ENCODE data around the gene ADAMTS7. TPM values are rescaled to one million over a fixed set of nuclear protein-coding genes. Genes with fewer than 3 reads are reported as not detected.
"Not testable (repeated sequence)": the region's sequence is repeated elsewhere in the genome, so short reads cannot be mapped to it uniquely, and the experiment has no call there.

The ADAMTS7 gene
- total and polyA plus RNA-seq, 2 of the 13 experiments (the other 11 are each of a cell fraction or from before 2014, with no cell fraction given): 0.09 to 0.12 TPM

- H3K27ac ChIP-seq (ENCODE audit: extremely low read length, insufficient read depth, low read length); H3K4me3 ChIP-seq (replicated peaks in 1 of 3; ENCODE audit: insufficient read depth in 1 of 3, low read depth in 2 of 3, low read length in 3 of 3); H3K79me2 ChIP-seq (ENCODE audit: insufficient read depth, low read length); in situ Hi-C loops (cut with HindIII; ENCODE audit: extremely low pct_ligation_motif_present, low pct_unique_long_range_greater_than_20kb); H4K20me1 ChIP-seq (ENCODE audit: insufficient read depth, low read length); FAIRE-seq; H3K36me3 ChIP-seq (replicated peaks in 1 of 2; ENCODE audit: control insufficient read depth in 1 of 2, insufficient read depth in 2 of 2, low read length in 2 of 2); H3K4me1 ChIP-seq (ENCODE audit: insufficient read depth, low read length); CTCF ChIA-PET (ENCODE audit: low intra/inter-chr PET ratio, low total read pairs); H3K4me2 ChIP-seq (ENCODE audit: low read depth, low read length); H3K9me3 ChIP-seq (ENCODE audit: low read length); ATAC-seq; POLR2A ChIA-PET; H3K9ac ChIP-seq (ENCODE audit: insufficient read depth, low read depth, low read length); BruUV-seq (replicated peaks); H3K27me3 ChIP-seq (ENCODE audit: control insufficient read depth in 1 of 2, insufficient read depth in 2 of 2, low read length in 2 of 2); intact Hi-C loops (cut with micrococcal nuclease; ENCODE audit: unreplicated experiment); DNase-seq (ENCODE audit: low spot score); H2AFZ ChIP-seq (ENCODE audit: low read length): not testable (repeated sequence)
- 50% methylated on average over 2 of the region's 25 CpGs for WGBS (ENCODE audit: low lambda C conversion rate)
- TF ChIP-seq MAFF (IDR thresholded peaks at IDR 0.05; ENCODE audit: low read depth, low read length) (0 out of 2 replicates have a peak, but pooled peaks have one; percentile 25), MAFK (conservative IDR thresholded peaks at IDR 0.05 in 1 of 2, IDR thresholded peaks at IDR 0.05 in 1 of 2; ENCODE audit: low read length in 2 of 2) (peak; percentile 40 to 46; a peak in 2 of 4 replicates)
These were observed 35.0 kb downstream of the ADAMTS7 start for GRCh38 chr15:78776046-78776925.

- ChIA-PET POLR2A (no interaction called here), CTCF (ENCODE audit: low intra/inter-chr PET ratio, low total read pairs) (no interaction called here)
- Histone ChIP-seq H3K27me3 (ENCODE audit: control insufficient read depth in 1 of 2, insufficient read depth in 2 of 2, low read length in 2 of 2) (peaks cover 2 to 6% of the 10 kb centered on the region in 2 experiments; a peak in 3 of 5 replicates), H3K4me1 (ENCODE audit: insufficient read depth, low read length) (no peaks in the 10 kb centered on the region), H3K36me3 (replicated peaks in 1 of 2; ENCODE audit: control insufficient read depth in 1 of 2, insufficient read depth in 2 of 2, low read length in 2 of 2) (no peaks in the 10 kb centered on the region), H3K27ac (ENCODE audit: extremely low read length, insufficient read depth, low read length) (no peak overlapping the region), H3K4me2 (ENCODE audit: low read depth, low read length) (no peak overlapping the region), H3K4me3 (replicated peaks in 1 of 3; ENCODE audit: insufficient read depth in 1 of 3, low read depth in 2 of 3, low read length in 3 of 3) (no peak overlapping the region), H4K20me1 (ENCODE audit: insufficient read depth, low read length) (no peaks in the 10 kb centered on the region), H3K9ac (ENCODE audit: insufficient read depth, low read depth, low read length) (no peak overlapping the region), H2AFZ (ENCODE audit: low read length) (no peak overlapping the region), H3K79me2 (ENCODE audit: insufficient read depth, low read length) (no peaks in the 10 kb centered on the region), H3K9me3 (ENCODE audit: low read length) (no peaks in the 10 kb centered on the region)
- TF ChIP-seq GABPA (IDR thresholded peaks at IDR 0.05; ENCODE audit: low read depth, low read length): no peak
- TF ChIP-seq GABPA (CRISPR knock-in tag; IDR thresholded peaks at IDR 0.05; ENCODE audit: low read depth): no peak
- TF ChIP-seq, protein P1, sequence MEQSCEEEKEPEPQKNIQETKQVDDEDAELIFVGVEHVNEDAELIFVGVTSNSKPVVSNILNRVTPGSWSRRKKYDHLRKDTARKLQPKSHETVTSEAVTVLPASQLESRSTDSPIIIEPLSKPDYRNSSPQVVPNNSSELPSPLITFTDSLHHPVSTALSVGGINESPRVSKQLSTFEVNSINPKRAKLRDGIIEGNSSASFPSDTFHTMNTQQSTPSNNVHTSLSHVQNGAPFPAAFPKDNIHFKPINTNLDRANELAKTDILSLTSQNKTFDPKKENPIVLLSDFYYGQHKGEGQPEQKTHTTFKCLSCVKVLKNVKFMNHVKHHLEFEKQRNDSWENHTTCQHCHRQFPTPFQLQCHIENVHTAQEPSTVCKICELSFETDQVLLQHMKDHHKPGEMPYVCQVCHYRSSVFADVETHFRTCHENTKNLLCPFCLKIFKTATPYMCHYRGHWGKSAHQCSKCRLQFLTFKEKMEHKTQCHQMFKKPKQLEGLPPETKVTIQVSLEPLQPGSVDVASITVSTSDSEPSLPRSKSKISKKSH (CRISPR knock-in tag; IDR thresholded peaks at IDR 0.05; ENCODE audit: borderline replicate concordance): no peak
- TF ChIP-seq ZNF326 (CRISPR knock-in tag; IDR thresholded peaks at IDR 0.05; ENCODE audit: borderline replicate concordance): no peak
- no peak for TF ChIP-seq MEIS2 (CRISPR knock-in tag; IDR thresholded peaks at IDR 0.05)
- no peak for TF ChIP-seq ZBTB1 (CRISPR knock-in tag; IDR thresholded peaks at IDR 0.05; ENCODE audit: borderline replicate concordance)
- TF ChIP-seq HNRNPUL1 (IDR thresholded peaks at IDR 0.05; ENCODE audit: low read depth, low read length): no peak
- ATAC-seq (no peak), DNase-seq (ENCODE audit: low spot score) (no peak), FAIRE-seq (no peak)
- in situ Hi-C loops (cut with HindIII; ENCODE audit: extremely low pct_ligation_motif_present, low pct_unique_long_range_greater_than_20kb): no loop called here
- 0% methylated on average over 1 of the region's 8 CpGs for WGBS (ENCODE audit: low lambda C conversion rate)
- BruUV-seq (replicated peaks): no TSS peak
- intact Hi-C loops (cut with micrococcal nuclease; ENCODE audit: unreplicated experiment): no loop called here
These were observed 35.8 kb downstream of the ADAMTS7 start for GRCh38 chr15:78775472-78775871.
